Embryonic facial prominence (tissue), 1 donor: Measurements from ENCODE around the gene PRKN.

ENCODE experiments used
- DNase-seq: peaks from one replicate; pipeline ENCODE4 v3.0.0-alpha.2; 2016; ENCODE audit errors: extremely low spot score

Gene PRKN

DNA sequence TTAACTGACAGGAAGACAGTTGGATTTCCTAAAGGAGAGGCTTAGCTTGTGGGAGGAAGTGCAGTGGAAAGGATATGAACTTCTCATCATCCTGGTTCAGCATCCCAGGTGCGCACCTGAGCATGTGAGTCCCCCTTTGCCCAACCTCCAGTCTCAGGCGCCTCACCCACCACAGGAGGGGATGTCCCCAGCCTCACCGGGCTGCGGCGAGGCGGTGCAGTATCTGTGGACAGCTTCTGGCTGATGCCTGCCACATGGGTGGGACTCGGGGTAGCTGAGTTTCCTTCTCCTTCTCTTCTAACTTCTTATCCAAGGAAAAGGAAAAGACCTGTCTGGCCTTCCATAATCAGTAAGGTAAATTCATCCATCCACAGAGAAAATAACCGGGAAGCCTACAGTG is 914.4 kb downstream of the PRKN start:
- no peak for DNase-seq

- no peak for DNase-seq
Observed at GRCh38 chr6:161809971-161810370, 917.6 kb downstream of the PRKN start.

- no peak for DNase-seq
Observed at GRCh38 chr6:161804838-161805237, 922.7 kb downstream of the PRKN start.

DNA sequence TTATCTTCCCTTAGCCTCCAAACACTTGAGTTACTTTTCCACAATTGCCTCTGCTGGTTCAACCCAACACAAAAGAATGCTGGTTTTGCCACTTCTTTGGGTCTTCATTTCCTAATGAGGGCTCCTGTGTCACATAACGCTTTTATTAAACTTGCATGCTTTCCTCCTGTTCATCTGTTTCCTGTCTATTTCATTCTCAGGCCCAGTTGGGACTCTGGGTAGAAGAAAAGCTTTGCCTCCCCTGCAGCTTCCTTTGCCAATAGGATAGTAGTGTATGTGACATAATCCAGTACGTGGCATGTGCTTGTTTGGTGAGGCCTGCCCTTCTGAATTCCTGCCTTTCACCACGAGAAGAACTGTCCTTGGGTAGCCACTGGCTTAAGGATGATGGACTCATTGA is 924.4 kb downstream of the PRKN start:
- no peak for DNase-seq

DNA sequence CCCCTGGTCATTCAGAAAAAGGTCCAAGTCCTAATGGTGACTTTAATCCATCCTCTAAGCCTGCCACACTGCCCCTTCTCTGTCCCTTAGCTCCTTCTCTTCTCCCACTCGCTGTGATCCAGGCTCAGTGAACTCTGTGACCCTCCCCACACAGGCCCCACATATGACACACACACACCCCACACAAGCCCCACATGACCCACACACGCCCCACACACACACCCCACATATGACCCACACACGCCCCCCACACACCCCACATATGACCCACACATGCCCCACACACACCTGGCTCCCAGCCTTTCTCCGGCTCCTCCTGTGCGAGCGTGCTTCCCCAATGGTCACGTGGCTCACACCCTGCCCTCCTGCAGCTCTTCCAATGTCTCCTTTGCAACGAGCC is 925.3 kb downstream of the PRKN start:
- no peak for DNase-seq

DNA sequence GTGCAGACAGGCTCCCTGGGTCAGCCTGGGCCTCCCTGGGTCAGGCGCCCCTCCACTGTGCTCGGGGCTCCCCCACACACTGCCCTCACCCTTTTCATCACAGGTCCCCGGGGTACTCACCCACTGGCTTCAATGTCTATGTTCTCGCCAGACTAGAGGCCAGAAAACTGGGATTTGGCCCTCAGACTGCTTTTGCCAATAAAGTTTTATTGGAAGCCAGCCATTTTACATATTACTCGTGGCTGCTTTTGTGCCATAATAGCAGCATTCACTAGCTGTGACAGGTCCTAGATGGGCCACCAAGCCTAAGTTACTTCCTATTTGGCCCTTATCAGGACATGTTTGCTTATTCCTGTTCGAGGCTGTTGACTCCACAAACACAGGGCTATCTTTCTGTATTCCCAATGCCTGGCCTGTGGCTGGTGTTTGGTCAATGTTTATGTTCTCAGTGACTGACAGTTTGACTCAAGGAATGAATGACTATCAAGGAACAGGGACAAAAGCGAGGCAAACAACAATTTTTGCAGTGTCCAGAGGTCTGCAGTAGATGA is 928.6 kb downstream of the PRKN start:
- no peak for DNase-seq

DNA sequence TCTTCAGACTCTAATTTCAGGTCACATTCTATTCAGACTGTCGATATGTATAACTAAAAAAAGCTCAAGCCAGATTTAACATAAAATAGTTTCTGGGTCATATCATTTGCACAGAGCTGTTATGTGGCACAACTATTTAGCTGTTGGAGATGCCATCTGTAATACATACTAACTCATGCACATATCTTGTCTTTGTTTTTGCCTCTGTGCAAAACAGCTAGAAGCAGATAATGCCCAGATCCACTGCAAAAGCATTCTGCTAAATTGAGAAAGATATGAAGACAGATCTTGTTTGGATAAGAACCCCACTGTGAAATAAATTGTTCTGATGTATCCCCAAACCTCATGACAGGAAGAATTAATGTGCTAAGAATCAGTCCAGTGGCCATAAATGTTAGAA is 930.9 kb downstream of the PRKN start:
- no peak for DNase-seq

GRCh38 chr6:161792851-161793493 is 934.6 kb downstream of the PRKN start:
- no peak for DNase-seq

GRCh38 chr6:161788531-161788930 is 939.0 kb downstream of the PRKN start:
- DNase-seq = no peak

- no peak for DNase-seq
Observed at GRCh38 chr6:161772176-161772575, 955.4 kb downstream of the PRKN start.

GRCh38 chr6:161761966-161762365 is 965.6 kb downstream of the PRKN start:
- no peak for DNase-seq

DNA sequence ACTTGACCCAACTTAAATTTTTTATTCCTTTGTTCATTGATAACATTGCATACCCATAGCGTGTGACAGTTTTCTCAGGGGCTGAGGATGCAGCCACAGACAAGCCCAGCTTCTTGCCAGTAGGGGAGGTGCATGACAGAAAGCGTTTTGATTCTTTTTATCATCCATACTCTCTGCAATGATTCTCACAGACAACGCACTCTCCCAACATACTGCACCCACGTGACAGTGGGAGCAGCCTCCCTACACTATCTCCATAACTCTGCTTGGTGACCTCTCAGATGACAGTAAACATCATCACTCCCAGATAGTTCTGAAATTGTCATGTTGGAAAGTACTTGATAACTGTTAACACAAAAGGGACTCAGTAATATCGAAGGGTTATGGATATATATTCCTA is 972.5 kb downstream of the PRKN start:
- no peak for DNase-seq

DNA sequence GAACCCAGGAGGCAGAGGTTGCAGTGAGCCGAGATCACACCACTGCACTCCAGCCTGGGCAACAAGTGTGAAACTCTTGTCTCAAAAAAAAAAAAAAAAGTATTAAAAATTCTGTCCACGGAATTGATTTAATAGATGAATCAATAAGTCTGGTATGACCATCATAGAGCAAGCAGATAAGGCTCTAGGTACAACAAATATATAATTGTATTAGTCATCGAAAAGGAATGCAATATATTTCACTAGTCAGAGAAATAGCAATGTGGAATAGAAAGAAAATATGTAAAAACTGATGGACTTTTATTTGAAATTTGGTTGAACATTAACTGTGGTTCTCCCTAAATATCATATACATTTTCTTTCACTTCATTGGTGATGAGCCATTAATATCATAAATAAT is 976.9 kb downstream of the PRKN start:
- no peak for DNase-seq

DNA sequence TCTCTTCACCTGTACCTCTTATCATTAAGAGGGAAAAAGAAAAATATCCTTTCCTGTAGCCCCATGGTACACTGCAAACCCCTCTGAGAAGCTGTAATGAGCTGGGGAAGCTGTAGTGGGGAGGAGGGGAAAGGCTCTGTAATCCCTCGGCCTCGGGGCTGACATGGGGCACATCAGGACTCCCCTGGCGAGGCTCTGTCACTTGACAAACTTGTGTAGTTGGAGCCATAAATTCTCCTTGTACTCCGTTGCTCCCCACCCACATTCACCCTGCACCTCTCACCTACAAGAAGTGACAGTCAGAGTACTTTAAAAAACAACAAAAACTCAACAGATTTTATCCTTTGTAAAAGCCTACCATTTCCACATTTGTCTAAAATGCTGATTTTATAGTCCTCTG is 978.0 kb downstream of the PRKN start:
- DNase-seq = no peak

- no peak for DNase-seq
Observed at GRCh38 chr6:161748535-161749416, 978.8 kb downstream of the PRKN start.

DNA sequence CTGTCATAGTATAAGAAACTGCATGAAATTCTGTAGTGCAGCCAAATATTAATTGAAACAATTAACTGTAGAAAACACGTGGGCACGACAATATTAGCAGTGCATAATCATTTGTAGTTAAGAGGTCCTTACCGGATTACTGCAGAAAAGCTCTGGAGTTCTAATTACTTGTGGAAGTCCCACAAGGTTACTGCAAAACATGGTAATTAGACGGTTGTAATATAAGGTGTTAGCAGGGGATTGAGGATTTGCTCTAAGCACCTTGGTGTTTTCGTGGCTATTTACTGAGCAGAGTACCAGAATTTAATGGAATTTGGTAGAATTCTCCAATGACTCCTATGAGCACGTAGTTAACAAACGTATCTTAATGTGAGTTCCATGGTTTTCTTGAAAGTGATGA is 980.1 kb downstream of the PRKN start:
- DNase-seq = no peak

DNA sequence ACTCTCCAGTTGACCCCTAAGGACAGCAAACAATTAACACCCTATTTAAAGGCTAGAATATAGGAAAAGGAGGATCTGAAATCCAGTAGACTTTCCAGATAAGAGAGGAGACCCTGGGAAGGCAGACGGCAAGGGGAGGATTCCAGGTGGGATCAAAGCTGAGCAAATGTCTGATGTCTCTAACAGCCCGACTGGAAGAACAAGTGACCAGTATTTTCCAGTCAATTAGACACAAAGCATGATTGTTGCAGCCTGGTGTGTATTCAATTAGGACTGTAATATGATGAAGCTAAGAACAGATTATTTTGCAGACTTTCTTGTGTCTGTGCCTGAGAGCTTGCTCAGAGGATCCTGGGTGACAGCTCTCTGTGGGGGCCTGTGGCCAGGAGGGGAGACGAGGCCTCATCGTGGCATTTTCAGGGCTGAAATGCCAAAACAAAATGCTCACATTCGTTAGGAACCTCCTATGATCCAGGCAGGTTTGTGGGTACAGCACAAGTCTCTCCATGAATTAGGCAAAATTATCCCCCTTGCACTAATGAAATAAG is 981.9 kb downstream of the PRKN start:
- DNase-seq = no peak

DNA sequence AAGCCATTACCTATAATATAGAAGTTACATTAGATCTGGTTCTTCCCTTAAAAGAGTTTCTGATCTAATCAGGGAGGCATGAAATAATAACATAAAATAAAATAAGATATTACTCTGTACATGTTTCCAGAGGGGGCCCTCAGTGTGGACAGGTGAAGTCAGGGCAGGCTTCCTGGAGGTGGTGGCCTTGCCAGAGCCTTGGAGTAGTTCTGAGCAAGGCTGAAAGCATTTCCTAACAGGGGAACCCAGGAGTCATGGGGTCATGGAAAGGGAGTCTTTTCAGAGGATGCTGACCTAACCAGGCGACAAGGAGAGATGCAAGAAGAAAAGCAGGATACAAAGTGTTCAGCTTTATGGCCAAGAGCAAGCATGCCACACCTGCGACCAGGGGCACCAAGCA is 982.4 kb downstream of the PRKN start:
- DNase-seq = no peak

- no peak for DNase-seq
Observed at GRCh38 chr6:161744211-161745067, 983.1 kb downstream of the PRKN start.

GRCh38 chr6:161743509-161744178 is 983.9 kb downstream of the PRKN start:
- DNase-seq = no peak

DNA sequence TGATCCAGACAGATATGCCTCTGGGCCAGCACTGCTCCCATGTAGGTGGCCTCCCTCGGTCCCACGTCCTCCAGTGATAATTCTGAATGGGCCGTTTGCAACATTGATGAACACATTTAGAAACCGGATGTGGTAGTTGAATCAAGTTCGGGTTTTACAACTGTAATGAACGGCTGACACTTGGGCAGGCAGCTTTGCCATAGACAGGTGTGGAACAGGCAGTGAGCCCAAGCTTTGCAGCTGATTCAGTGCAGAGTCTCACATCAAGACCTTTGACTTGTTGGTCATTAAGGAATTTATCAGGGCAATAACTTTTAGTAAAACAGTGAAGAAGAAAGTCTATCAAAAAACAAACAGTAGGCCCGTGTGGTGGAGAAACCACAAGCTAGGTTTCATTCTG is 987.1 kb downstream of the PRKN start:
- DNase-seq = no peak
